GM12872 (cell line): ENCODE measurements around the gene HEXIM1.

Experiments
- CTCF ChIP-seq: IDR thresholded peaks from 3 replicates; pipeline ENCODE4 v1.5.1; 2011; ENCODE audit warnings: low read depth, mild to moderate bottlenecking, low read length, moderate library complexity; ENCODE audit not compliant: insufficient read depth

The HEXIM1 gene

DNA sequence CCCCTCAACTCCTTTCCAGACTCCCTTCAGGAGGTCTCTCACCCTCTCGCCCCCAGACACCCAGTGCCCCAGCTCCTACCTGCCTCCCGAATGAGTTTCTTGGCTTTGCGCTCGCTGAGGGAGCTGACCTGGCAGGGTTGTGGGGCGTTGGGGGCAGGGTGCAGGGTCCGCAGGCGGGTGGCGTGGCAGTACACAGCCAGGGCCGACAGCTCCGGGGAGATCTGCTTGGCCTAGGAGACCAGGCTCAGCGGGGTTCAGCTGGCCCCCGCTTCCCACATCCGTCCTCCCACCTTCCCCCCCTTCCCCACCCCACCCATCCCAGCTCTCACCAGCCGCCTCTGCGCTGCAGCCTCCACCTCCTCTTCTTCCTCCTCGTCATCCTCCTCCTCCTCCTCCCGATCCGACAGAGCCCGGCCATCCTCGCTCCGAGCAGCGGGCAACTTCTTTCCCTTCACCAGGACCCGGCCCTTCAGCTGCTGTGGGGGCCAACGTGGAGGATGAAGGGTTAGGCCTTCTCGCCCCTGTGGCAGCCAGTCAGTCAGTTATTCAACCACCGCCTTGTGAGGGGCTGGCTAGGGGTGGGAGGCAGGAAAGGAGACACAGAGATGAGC is 33.2 kb upstream of the HEXIM1 start:
- no peak for TF ChIP-seq CTCF

DNA sequence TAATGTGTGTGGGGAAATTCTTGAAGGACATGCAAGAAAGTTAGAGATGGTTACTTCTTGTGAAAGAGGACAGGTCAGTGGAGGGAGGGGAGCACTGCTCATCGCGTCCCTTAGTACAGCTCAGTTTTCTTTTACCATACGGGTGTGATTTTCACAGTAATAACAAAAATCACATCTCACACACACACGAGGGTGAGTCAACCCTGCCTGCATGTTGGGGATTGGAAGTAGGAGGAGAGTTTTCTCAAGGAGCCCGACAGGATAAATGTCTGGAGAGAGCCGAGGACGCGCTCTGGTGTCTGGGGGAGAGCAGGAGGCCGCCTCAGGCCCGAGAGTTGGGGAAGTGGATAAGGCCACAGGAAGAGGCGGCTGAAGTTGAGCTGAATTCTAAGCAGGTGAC is 32.4 kb upstream of the HEXIM1 start:
- no peak for TF ChIP-seq CTCF

GRCh38 chr17:45116434-45117016 is 31.8 kb upstream of the HEXIM1 start:
- no peak for TF ChIP-seq CTCF

- no peak for TF ChIP-seq CTCF
These were observed 30.9 kb upstream of the HEXIM1 start for GRCh38 chr17:45117334-45117733.

GRCh38 chr17:45117848-45118646 is 30.2 kb upstream of the HEXIM1 start:
- TF ChIP-seq CTCF: no peak

DNA sequence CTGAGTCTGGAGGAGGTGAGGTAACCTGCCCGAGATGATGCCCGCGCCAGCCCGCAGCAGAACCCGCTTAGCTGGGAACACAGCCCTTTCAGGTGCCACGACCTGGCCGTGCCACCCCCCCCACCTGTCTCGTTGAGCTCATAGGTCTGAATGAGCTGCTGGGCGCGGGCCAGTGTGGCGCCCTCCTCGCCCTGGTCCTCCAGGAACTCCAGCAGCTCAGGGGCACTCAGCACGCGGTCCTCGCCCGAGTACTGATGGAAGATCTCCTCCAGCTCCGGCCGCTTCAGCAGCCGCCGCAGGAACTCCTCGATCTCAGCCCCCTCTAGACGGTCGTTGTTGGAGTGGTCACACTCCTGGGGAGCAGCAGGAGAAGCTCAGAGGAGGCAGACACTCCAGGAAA is 29.6 kb upstream of the HEXIM1 start:
- TF ChIP-seq CTCF: no peak

DNA sequence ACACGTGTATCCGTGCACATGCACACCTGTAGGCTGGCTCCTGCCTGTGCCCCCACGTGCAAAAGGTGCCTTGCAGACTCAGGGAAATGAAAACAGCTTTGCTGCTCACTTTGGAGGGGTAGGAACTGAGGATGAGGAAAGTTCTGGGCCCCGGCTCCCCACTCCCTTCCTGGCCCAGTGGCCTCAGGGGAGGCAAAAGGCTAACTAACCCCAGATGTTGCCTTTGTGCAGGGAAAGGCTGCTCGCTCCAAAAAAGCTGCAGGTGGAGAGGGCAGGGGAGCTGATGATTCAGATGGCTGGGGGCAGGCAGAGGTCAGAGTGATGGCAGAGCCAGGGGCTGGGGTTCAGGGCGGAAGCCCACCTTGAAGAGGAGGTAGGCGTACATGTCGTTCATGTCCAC is 28.3 kb upstream of the HEXIM1 start:
- TF ChIP-seq CTCF: no peak
